Neural progenitor cell (in vitro differentiated cells): ENCODE measurements around the gene C12orf56. TPM values are rescaled to one million over a fixed set of nuclear protein-coding genes. Genes with fewer than 3 reads are reported as not detected.

Experiments
- DNase-seq: peaks from one replicate; pipeline ENCODE4 v3.0.0-alpha.2; 2016; ENCODE audit warnings: low spot score
- H2AFZ ChIP-seq: fragments of 200-600 bp; sonication (generic); replicated peaks from 2 replicates; pipeline ENCODE4 v1.6.1; 2016; ENCODE audit warnings: antibody characterized with exemption
- H3F3A ChIP-seq: fragments of 200-600 bp; sonication (generic); 2 replicates; pipeline ENCODE4 v1.6.1; 2016; ENCODE audit warnings: antibody characterized with exemption, low read depth
- H3K27ac ChIP-seq: fragments of 200-600 bp; sonication (generic); 2 replicates; pipeline ENCODE4 v1.5.1; 2016; ENCODE audit warnings: mild to moderate bottlenecking
- H3K27me3 ChIP-seq: fragments of 200-600 bp; sonication (generic); 2 replicates; pipeline ENCODE4 v1.6.1; 2016; ENCODE audit warnings: mild to moderate bottlenecking, moderate library complexity
- H3K36me3 ChIP-seq: fragments of 200-600 bp; sonication (generic); 2 replicates; pipeline ENCODE4 v1.5.1; 2016
- H3K4me1 ChIP-seq: fragments of 200-600 bp; sonication (generic); 2 replicates; pipeline ENCODE4 v1.6.1; 2016; ENCODE audit warnings: mixed run types
- H3K4me2 ChIP-seq: fragments of 200-600 bp; sonication (generic); 2 replicates; pipeline ENCODE4 v1.6.1; 2016
- H3K4me3 ChIP-seq: fragments of 200-600 bp; sonication (generic); 2 replicates; pipeline ENCODE4 v1.5.1; 2016
- H3K79me2 ChIP-seq: fragments of 200-600 bp; sonication (generic); 2 replicates; pipeline ENCODE4 v1.6.1; 2016; ENCODE audit warnings: low read depth
- H3K9ac ChIP-seq: fragments of 200-600 bp; sonication (generic); 2 replicates; pipeline ENCODE4 v1.6.1; 2016
- H3K9me3 ChIP-seq: fragments of 200-600 bp; sonication (generic); 2 replicates; pipeline ENCODE4 v1.5.1; 2016; ENCODE audit warnings: low read depth
- H4K20me1 ChIP-seq: fragments of 200-600 bp; sonication (generic); 2 replicates; pipeline ENCODE4 v1.6.1; 2016; ENCODE audit warnings: low read depth
- H3K27ac Mint-ChIP-seq: 3 replicates; pipeline ENCODE4 v1.8.0; 2021; ENCODE audit warnings: mixed read lengths
- H3K27me3 Mint-ChIP-seq: 2 replicates; pipeline ENCODE4 v1.8.0; 2022; ENCODE audit warnings: low read depth, mild to moderate bottlenecking, inconsistent platforms, moderate library complexity, mixed read lengths; ENCODE audit not compliant: insufficient read depth
- H3K36me3 Mint-ChIP-seq: 3 replicates; pipeline ENCODE4 v1.8.0; 2021; ENCODE audit warnings: mixed read lengths
- H3K4me1 Mint-ChIP-seq: 3 replicates; pipeline ENCODE4 v1.8.0; 2021; ENCODE audit warnings: mixed read lengths
- H3K4me3 Mint-ChIP-seq: 3 replicates; pipeline ENCODE4 v1.8.0; 2021; ENCODE audit warnings: mild to moderate bottlenecking, moderate library complexity, mixed read lengths
- H3K9me3 Mint-ChIP-seq: 3 replicates; pipeline ENCODE4 v1.8.0; 2020; ENCODE audit warnings: mixed read lengths
- CTCF ChIP-seq: fragments of 200-600 bp; sonication (generic); IDR thresholded peaks from 2 replicates; pipeline ENCODE4 v1.5.1; 2017; ENCODE audit warnings: antibody characterized with exemption, mild to moderate bottlenecking
- EZH2 ChIP-seq: fragments of 200-600 bp; sonication (generic); IDR thresholded peaks from 2 replicates; pipeline ENCODE4 v1.6.1; 2017; ENCODE audit warnings: antibody characterized with exemption, mild to moderate bottlenecking, moderate library complexity
- EZH2phosphoT487 ChIP-seq: fragments of 200-600 bp; sonication (generic); IDR thresholded peaks from 2 replicates; pipeline ENCODE4 v1.6.1; 2017; ENCODE audit warnings: antibody characterized with exemption
- total RNA-seq: library from RNA; depleted of rRNA; stranded (reverse); fragments of >200 nt; gene quantifications from 2 replicates; pipeline ENCODE4 v1.2.3, GENCODE V29; 2015; ENCODE audit warnings: low replicate concordance

The C12orf56 gene
- total RNA-seq, 1 donor from 2014 or later, result 4.2 TPM

- no peaks in the 10 kb centered on the region for H3F3A ChIP-seq
- no peak overlapping the region for H3K4me3 ChIP-seq
- H3K36me3 ChIP-seq, result no peaks in the 10 kb centered on the region
- H3K9ac ChIP-seq, result no peak overlapping the region
- Mint-ChIP-seq H3K27me3 (no peaks in the 10 kb centered on the region), H3K4me3 (no peak overlapping the region), H3K9me3 (no peaks in the 10 kb centered on the region), H3K27ac (no peak overlapping the region), H3K4me1 (peaks cover 2% of the 10 kb centered on the region), H3K36me3 (peaks cover 2% of the 10 kb centered on the region)
- no peak overlapping the region for H2AFZ ChIP-seq
- no peaks in the 10 kb centered on the region for H3K4me1 ChIP-seq
- H3K9me3 ChIP-seq, result no peaks in the 10 kb centered on the region
- H3K27ac ChIP-seq, result no peak overlapping the region
- H3K79me2 ChIP-seq, result no peaks in the 10 kb centered on the region
- no peaks in the 10 kb centered on the region for H4K20me1 ChIP-seq
- TF ChIP-seq EZH2phosphoT487 (no peak), CTCF (no peak), EZH2 (no peak)
- H3K27me3 ChIP-seq, result peaks cover 18% of the 10 kb centered on the region
- DNase-seq, result no peak
- no peak overlapping the region for H3K4me2 ChIP-seq
Observed at GRCh38 chr12:64389154-64389553, 1.4 kb downstream of the C12orf56 start.

- H3K4me1 ChIP-seq, result no peaks in the 10 kb centered on the region
- H3K9me3 ChIP-seq, result no peaks in the 10 kb centered on the region
- no peak overlapping the region for H3K4me3 ChIP-seq
- Mint-ChIP-seq H3K36me3 (peaks cover 2% of the 10 kb centered on the region), H3K9me3 (no peaks in the 10 kb centered on the region), H3K4me1 (peaks cover 2% of the 10 kb centered on the region), H3K4me3 (no peak overlapping the region), H3K27ac (peak overlapping the region; percentile 36), H3K27me3 (no peaks in the 10 kb centered on the region)
- no peaks in the 10 kb centered on the region for H3F3A ChIP-seq
- H4K20me1 ChIP-seq, result no peaks in the 10 kb centered on the region
- no peak for DNase-seq
- no peak for TF ChIP-seq EZH2phosphoT487
- TF ChIP-seq CTCF, result no peak
- H2AFZ ChIP-seq, result no peak overlapping the region
- no peaks in the 10 kb centered on the region for H3K36me3 ChIP-seq
- no peak overlapping the region for H3K27ac ChIP-seq
- peaks cover 18% of the 10 kb centered on the region for H3K27me3 ChIP-seq
- H3K9ac ChIP-seq, result no peak overlapping the region
- H3K4me2 ChIP-seq, result no peak overlapping the region
- H3K79me2 ChIP-seq, result no peaks in the 10 kb centered on the region
Observed at GRCh38 chr12:64387197-64387816, 3.3 kb downstream of the C12orf56 start.

GRCh38 chr12:64385468-64385867 is 5.1 kb downstream of the C12orf56 start:
- H3K4me1 Mint-ChIP-seq, result peaks cover 2% of the 10 kb centered on the region
- no peaks in the 10 kb centered on the region for H3F3A ChIP-seq
- no peaks in the 10 kb centered on the region for H3K4me1 ChIP-seq
- no peak overlapping the region for H3K9ac ChIP-seq
- H3K27ac Mint-ChIP-seq, result peak overlapping the region; percentile 10
- peaks cover 8% of the 10 kb centered on the region for H3K27me3 ChIP-seq
- no peak overlapping the region for H3K4me2 ChIP-seq
- H3K4me3 ChIP-seq, result no peak overlapping the region
- H3K36me3 Mint-ChIP-seq, result peaks cover 2% of the 10 kb centered on the region
- H3K4me3 Mint-ChIP-seq, result no peak overlapping the region
- no peak overlapping the region for H2AFZ ChIP-seq
- no peak overlapping the region for H3K27ac ChIP-seq
- H3K79me2 ChIP-seq, result no peaks in the 10 kb centered on the region
- no peaks in the 10 kb centered on the region for H3K36me3 ChIP-seq
- no peaks in the 10 kb centered on the region for H4K20me1 ChIP-seq
- no peaks in the 10 kb centered on the region for H3K9me3 Mint-ChIP-seq
- no peak for DNase-seq
- H3K9me3 ChIP-seq, result no peaks in the 10 kb centered on the region
- TF ChIP-seq EZH2phosphoT487, result no peak
- no peak for TF ChIP-seq CTCF
- TF ChIP-seq EZH2, result no peak
- no peaks in the 10 kb centered on the region for H3K27me3 Mint-ChIP-seq
